ENCODE data around the gene CLSTN3. TPM values are rescaled to one million over a fixed set of nuclear protein-coding genes. Genes with fewer than 3 reads are reported as not detected.

The CLSTN3 gene
- total RNA-seq, 4 donors from 2014 or later: 13.9 to 98.7 (median 24.4) TPM

GRCh38 chr12:7207866-7208625 is 77.9 kb downstream of the CLSTN3 start:
- Histone ChIP-seq H3K9me3 (peaks cover 0 to 3% of the 10 kb centered on the region in 2 donors), H3K4me1 (no peaks in the 10 kb centered on the region), H3K27ac (no peak overlapping the region), H3K27me3 (no peaks in the 10 kb centered on the region), H3K4me3 (no peak overlapping the region), H3K36me3 (peaks cover 0 to 59% (median 28%) of the 10 kb centered on the region in 4 donors)
- no peak for DNase-seq
- intact Hi-C loops (cut with DNase I; ENCODE audit: low total_unique reads) (no loop called here), in situ Hi-C loops (cut with MboI; ENCODE audit: low pct_ligation_motif_present in 1 of 4, low pct_unique_long_range_greater_than_20kb in 1 of 4, low sequenced_read_pairs in 3 of 4) (no loop called here)
- no peak for TF ChIP-seq EP300 (IDR thresholded peaks at IDR 0.05; ENCODE audit: low read depth)
- TF ChIP-seq, protein P1, sequence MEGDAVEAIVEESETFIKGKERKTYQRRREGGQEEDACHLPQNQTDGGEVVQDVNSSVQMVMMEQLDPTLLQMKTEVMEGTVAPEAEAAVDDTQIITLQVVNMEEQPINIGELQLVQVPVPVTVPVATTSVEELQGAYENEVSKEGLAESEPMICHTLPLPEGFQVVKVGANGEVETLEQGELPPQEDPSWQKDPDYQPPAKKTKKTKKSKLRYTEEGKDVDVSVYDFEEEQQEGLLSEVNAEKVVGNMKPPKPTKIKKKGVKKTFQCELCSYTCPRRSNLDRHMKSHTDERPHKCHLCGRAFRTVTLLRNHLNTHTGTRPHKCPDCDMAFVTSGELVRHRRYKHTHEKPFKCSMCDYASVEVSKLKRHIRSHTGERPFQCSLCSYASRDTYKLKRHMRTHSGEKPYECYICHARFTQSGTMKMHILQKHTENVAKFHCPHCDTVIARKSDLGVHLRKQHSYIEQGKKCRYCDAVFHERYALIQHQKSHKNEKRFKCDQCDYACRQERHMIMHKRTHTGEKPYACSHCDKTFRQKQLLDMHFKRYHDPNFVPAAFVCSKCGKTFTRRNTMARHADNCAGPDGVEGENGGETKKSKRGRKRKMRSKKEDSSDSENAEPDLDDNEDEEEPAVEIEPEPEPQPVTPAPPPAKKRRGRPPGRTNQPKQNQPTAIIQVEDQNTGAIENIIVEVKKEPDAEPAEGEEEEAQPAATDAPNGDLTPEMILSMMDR (IDR thresholded peaks at IDR 0.05): no peak
- no peak for TF ChIP-seq POLR2AphosphoS5 (IDR thresholded peaks at IDR 0.05)
- TF ChIP-seq POLR2A (IDR thresholded peaks at IDR 0.05): no peak
- 94 to 98% methylated on average over 5 to 10 of the region's 10 CpGs for WGBS, 2 donors (ENCODE audit: low coverage in 1 of 2)

Small RNA genes within 50 kb of the gene (small RNA-seq; reads per million reads assigned to genes)
- gene RNU6-485P: 0 reads per million in 4 donors

Other genes starting within 250 kb of the CLSTN3 start
- gene LRRC23, start 225.5 kb upstream of the CLSTN3 start, total RNA-seq: 10 to 100 TPM in 1 of 4 donors, 1 to 10 TPM in 1, under 1 TPM in 1, not detected in 1; 0.60 to 11.3 (median 5.9) TPM
- 10 to 100 TPM in 2 of 4 donors, 1 to 10 TPM in 2; 7.2 to 14.1 (median 9.6) TPM for gene ENO2, start 215.8 kb upstream of the CLSTN3 start, total RNA-seq
- gene ATN1, start 202.4 kb upstream of the CLSTN3 start, total RNA-seq: 100 to 1,000 TPM in 2 of 4 donors, 10 to 100 TPM in 2; 59.1 to 160 (median 112) TPM
- gene RNU7-1, start 186.6 kb upstream of the CLSTN3 start, total RNA-seq: not detected
- gene C12orf57, start 186.3 kb upstream of the CLSTN3 start, total RNA-seq: 100 to 1,000 TPM; 303 to 452 (median 386) TPM
- gene PTPN6, start 179.0 kb upstream of the CLSTN3 start, total RNA-seq: 10 to 100 TPM; 21.7 to 49.0 (median 36.1) TPM
- 100 to 1,000 TPM; 196 to 402 (median 263) TPM for gene PHB2, start 159.7 kb upstream of the CLSTN3 start, total RNA-seq
- gene EMG1, start 159.5 kb upstream of the CLSTN3 start, total RNA-seq: 10 to 100 TPM in 3 of 4 donors, 1 to 10 TPM in 1; 5.6 to 30.6 (median 26.6) TPM
- 100 to 1,000 TPM in 3 of 4 donors, 10 to 100 TPM in 1; 56.1 to 271 (median 111) TPM for gene LPCAT3, start 111.9 kb upstream of the CLSTN3 start, total RNA-seq
- gene C1S, start 69.7 kb upstream of the CLSTN3 start, total RNA-seq: 100 to 1,000 TPM; 103 to 191 (median 117) TPM
- 100 to 1,000 TPM in 3 of 4 donors, 10 to 100 TPM in 1; 68.5 to 154 (median 125) TPM for gene C1R, start 37.9 kb upstream of the CLSTN3 start, total RNA-seq
- gene C1RL, start 21.2 kb upstream of the CLSTN3 start, total RNA-seq: 100 to 1,000 TPM in 1 of 4 donors, 10 to 100 TPM in 3; 39.6 to 261 (median 65.0) TPM
- 1 to 10 TPM in 1 of 4 donors, under 1 TPM in 1, not detected in 2; 0.55 to 3.0 TPM for gene RBP5, start 1.5 kb upstream of the CLSTN3 start, total RNA-seq
- gene PEX5, start 59.3 kb downstream of the CLSTN3 start, total RNA-seq: 10 to 100 TPM; 23.9 to 86.0 (median 30.3) TPM
- gene ACSM4, start 173.7 kb downstream of the CLSTN3 start, total RNA-seq: not detected

Measured in transverse colon (tissue), 4 donors.